22Rv1 (cell line): ENCODE measurements around the gene MAGEH1.
"Not testable (repeated sequence)": the region's sequence is repeated elsewhere in the genome, so short reads cannot be mapped to it uniquely, and the experiment has no call there.

Experiments
- H3K27ac ChIP-seq: fragments of 450-650 bp; 2 replicates; pipeline ENCODE4 v1.5.1; 2017
- CTCF ChIP-seq: fragments of 450-650 bp; IDR thresholded peaks from 2 replicates; pipeline ENCODE4 v1.5.1; 2017; ENCODE audit warnings: mild to moderate bottlenecking
- ZFX ChIP-seq: fragments of 450-650 bp; IDR thresholded peaks from 2 replicates; pipeline ENCODE4 v1.6.1; 2017; ENCODE audit warnings: antibody characterized with exemption, borderline replicate concordance

The MAGEH1 gene

GRCh38 chrX:55451990-55452832 is at the start of gene MAGEH1:
Gene MAGEH1, plus strand, starts transcription at chrX:55452127. Its CDS starts 248 bp downstream, at chrX:55452375.
- no peak for TF ChIP-seq ZFX
- TF ChIP-seq CTCF: no peak
- no peak within 1 kb of the TSS for H3K27ac ChIP-seq

- not testable (repeated sequence) for H3K27ac ChIP-seq
Measured at GRCh38 chrX:55427079-55427478, 24.8 kb upstream of the MAGEH1 start.

- not testable (repeated sequence) for H3K27ac ChIP-seq
Measured at GRCh38 chrX:55443468-55443867, 8.5 kb upstream of the MAGEH1 start.

GRCh38 chrX:55450259-55450658 is 1.7 kb upstream of the MAGEH1 start:
- H3K27ac ChIP-seq: no peak overlapping the region
- no peak for TF ChIP-seq CTCF
- no peak for TF ChIP-seq ZFX

- TF ChIP-seq ZFX (no peak), CTCF (no peak)
- no peak overlapping the region for H3K27ac ChIP-seq
Measured at GRCh38 chrX:55451141-55451540, 786 bp upstream of the MAGEH1 start.

- no peak overlapping the region for H3K27ac ChIP-seq
- no peak for TF ChIP-seq ZFX
- no peak for TF ChIP-seq CTCF
Measured at GRCh38 chrX:55451626-55451989, 319 bp upstream of the MAGEH1 start.

- H3K27ac ChIP-seq: no peak overlapping the region
- TF ChIP-seq CTCF: no peak
- no peak for TF ChIP-seq ZFX
Measured at GRCh38 chrX:55452833-55453124, 852 bp downstream of the MAGEH1 start.

GRCh38 chrX:55455708-55456107 is 3.8 kb downstream of the MAGEH1 start:
- not testable (repeated sequence) for H3K27ac ChIP-seq

- not testable (repeated sequence) for H3K27ac ChIP-seq
Measured at GRCh38 chrX:55459426-55459825, 7.5 kb downstream of the MAGEH1 start.

- not testable (repeated sequence) for H3K27ac ChIP-seq
Measured at GRCh38 chrX:55459926-55460325, 8.0 kb downstream of the MAGEH1 start.

GRCh38 chrX:55464050-55464449 is 12.1 kb downstream of the MAGEH1 start:
- H3K27ac ChIP-seq: not testable (repeated sequence)

- H3K27ac ChIP-seq: not testable (repeated sequence)
Measured at GRCh38 chrX:55465108-55465507, 13.2 kb downstream of the MAGEH1 start.

GRCh38 chrX:55465791-55466190 is 13.9 kb downstream of the MAGEH1 start:
- H3K27ac ChIP-seq: not testable (repeated sequence)

- H3K27ac ChIP-seq: not testable (repeated sequence)
Measured at GRCh38 chrX:55479956-55480355, 28.0 kb downstream of the MAGEH1 start.
